Panc1 (cell line): ENCODE measurements around the gene LDLRAD4.

ENCODE experiments used
- CTCF ChIP-seq: fragments of 450-650 bp; IDR thresholded peaks from 2 replicates; pipeline ENCODE4 v1.5.1; 2017; ENCODE audit warnings: mild to moderate bottlenecking
- POLR2AphosphoS5 ChIP-seq: IDR thresholded peaks from 2 replicates; pipeline ENCODE4 v1.6.1; 2012; ENCODE audit warnings: mild to moderate bottlenecking, low read depth, low read length, moderate library complexity
- SIN3A ChIP-seq: IDR thresholded peaks from 2 replicates; pipeline ENCODE4 v1.6.1; 2012; ENCODE audit warnings: low read depth, mild to moderate bottlenecking, low read length, moderate library complexity, borderline replicate concordance; ENCODE audit not compliant: insufficient read depth
- TCF7L2 ChIP-seq: IDR thresholded peaks from 2 replicates; pipeline ENCODE4 v1.6.1; 2011; ENCODE audit warnings: mild to moderate bottlenecking, low read depth, low read length, inconsistent platforms
- TF ChIP-seq, protein P1 (sequence below), 2 experiments: IDR thresholded peaks; 2 replicates each; pipeline ENCODE4 v1.6.1; 2011 to 2012; ENCODE audit warnings: low read depth in 2 of 2, control low read depth in 1 of 2, low read length in 1 of 2, mild to moderate bottlenecking in 1 of 2, moderate library complexity in 1 of 2; ENCODE audit not compliant: insufficient read depth in 1 of 2

- TF ChIP-seq CTCF (no peak), POLR2AphosphoS5 (no peak), TCF7L2 (no peak), SIN3A (no peak)
- TF ChIP-seq, protein P1, sequence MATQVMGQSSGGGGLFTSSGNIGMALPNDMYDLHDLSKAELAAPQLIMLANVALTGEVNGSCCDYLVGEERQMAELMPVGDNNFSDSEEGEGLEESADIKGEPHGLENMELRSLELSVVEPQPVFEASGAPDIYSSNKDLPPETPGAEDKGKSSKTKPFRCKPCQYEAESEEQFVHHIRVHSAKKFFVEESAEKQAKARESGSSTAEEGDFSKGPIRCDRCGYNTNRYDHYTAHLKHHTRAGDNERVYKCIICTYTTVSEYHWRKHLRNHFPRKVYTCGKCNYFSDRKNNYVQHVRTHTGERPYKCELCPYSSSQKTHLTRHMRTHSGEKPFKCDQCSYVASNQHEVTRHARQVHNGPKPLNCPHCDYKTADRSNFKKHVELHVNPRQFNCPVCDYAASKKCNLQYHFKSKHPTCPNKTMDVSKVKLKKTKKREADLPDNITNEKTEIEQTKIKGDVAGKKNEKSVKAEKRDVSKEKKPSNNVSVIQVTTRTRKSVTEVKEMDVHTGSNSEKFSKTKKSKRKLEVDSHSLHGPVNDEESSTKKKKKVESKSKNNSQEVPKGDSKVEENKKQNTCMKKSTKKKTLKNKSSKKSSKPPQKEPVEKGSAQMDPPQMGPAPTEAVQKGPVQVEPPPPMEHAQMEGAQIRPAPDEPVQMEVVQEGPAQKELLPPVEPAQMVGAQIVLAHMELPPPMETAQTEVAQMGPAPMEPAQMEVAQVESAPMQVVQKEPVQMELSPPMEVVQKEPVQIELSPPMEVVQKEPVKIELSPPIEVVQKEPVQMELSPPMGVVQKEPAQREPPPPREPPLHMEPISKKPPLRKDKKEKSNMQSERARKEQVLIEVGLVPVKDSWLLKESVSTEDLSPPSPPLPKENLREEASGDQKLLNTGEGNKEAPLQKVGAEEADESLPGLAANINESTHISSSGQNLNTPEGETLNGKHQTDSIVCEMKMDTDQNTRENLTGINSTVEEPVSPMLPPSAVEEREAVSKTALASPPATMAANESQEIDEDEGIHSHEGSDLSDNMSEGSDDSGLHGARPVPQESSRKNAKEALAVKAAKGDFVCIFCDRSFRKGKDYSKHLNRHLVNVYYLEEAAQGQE (IDR thresholded peaks at IDR 0.05; ENCODE audit: insufficient read depth in 1 of 2, low read depth in 2 of 2, low read length in 1 of 2): no peak
These were observed 149.7 kb downstream of the LDLRAD4 start for GRCh38 chr18:13368080-13368813.
